GM12878 (cell line): ENCODE data around the gene PSG1. TPM values are rescaled to one million over a fixed set of nuclear protein-coding genes. Genes with fewer than 3 reads are reported as not detected.
A peak's percentile ranks its signal among the peaks of the same experiment; 100 is the strongest.
"Not testable (repeated sequence)": the region's sequence is repeated elsewhere in the genome, so short reads cannot be mapped to it uniquely, and the experiment has no call there.

Source experiments
- ATAC-seq: fragments of 200-7000 bp; cut with Tn5 transposase; 3 replicates; pipeline ENCODE4 v1.9.1; 2020; ENCODE audit warnings: mild to moderate bottlenecking, moderate library complexity
- BruUV-seq: library from RNA; stranded (reverse); fragments of 400-500 nt; replicated peaks from 2 replicates; lab custom pipeline; 2021; lab: Mats Ljungman, UMichigan
- CTCF ChIA-PET: fragments of 300-600 bp; sonication (Branson Sonifier 250); formaldehyde crosslinking; extraction: SDS; loops from one replicate; lab custom pipeline; 2021; ENCODE audit warnings: inconsistent platforms; lab: Yijun Ruan, JAX
- POLR2A ChIA-PET: fragments of 350-600 bp; formaldehyde crosslinking; extraction: SDS; loops from one replicate; lab custom pipeline; 2021; ENCODE audit warnings: inconsistent platforms; lab: Charles Lee
- RAD21 ChIA-PET: fragments of 300-600 bp; sonication (Branson Sonifier 250); formaldehyde crosslinking; loops from one replicate; lab custom pipeline; 2023; ENCODE audit warnings: antibody characterized with exemption; ENCODE audit not compliant: unreplicated experiment; lab: Charles Lee
- SMC1A ChIA-PET: fragments of 300-600 bp; sonication (Branson Sonifier 250); formaldehyde crosslinking; loops from one replicate; lab custom pipeline; 2023; ENCODE audit not compliant: unreplicated experiment, uncharacterized antibody; lab: Charles Lee
- DNase-seq: peaks from one replicate; pipeline ENCODE4 v3.0.0-alpha.2; 2011; ENCODE audit warnings: low read depth, low spot score
- FAIRE-seq: peaks from 3 replicates; lab custom pipeline; 2011; peaks lifted over from hg19 to GRCh38; lab: Jason Lieb, UNC
- H2AFZ ChIP-seq: 2 replicates; pipeline ENCODE4 v1.6.0; 2011; ENCODE audit warnings: low read depth, low read length, control low read depth; ENCODE audit not compliant: control insufficient read depth
- H3K27ac ChIP-seq: 2 replicates; pipeline ENCODE4 v1.5.1; 2011; ENCODE audit warnings: control low read depth; ENCODE audit not compliant: control insufficient read depth, insufficient read depth
- H3K27me3 ChIP-seq, 2 experiments: replicated peaks in 1 of 2; 2 replicates each; pipeline versions ENCODE4 v1.6.0 to v1.6.1; 2011; ENCODE audit warnings: low read length in 1 of 2; ENCODE audit not compliant: control insufficient read depth in 2 of 2, insufficient read depth in 2 of 2
- H3K36me3 ChIP-seq, 2 experiments: 2 replicates each; pipeline ENCODE4 v1.5.1; 2011; ENCODE audit warnings: low read length in 1 of 2; ENCODE audit not compliant: control insufficient read depth in 2 of 2, insufficient read depth in 2 of 2
- H3K4me1 ChIP-seq: 2 replicates; pipeline ENCODE4 v1.6.1; 2011; ENCODE audit warnings: mild to moderate bottlenecking, low read length, moderate library complexity, mixed read lengths; ENCODE audit not compliant: control insufficient read depth, insufficient read depth
- H3K4me2 ChIP-seq: 2 replicates; pipeline ENCODE4 v1.6.0; 2011; ENCODE audit warnings: control low read depth; ENCODE audit not compliant: control insufficient read depth, insufficient read depth
- H3K4me3 ChIP-seq: fragments of 200-600 bp; sonication (generic); 2 replicates; pipeline ENCODE4 v1.5.1; 2016
- H3K79me2 ChIP-seq: 2 replicates; pipeline ENCODE4 v1.6.0; 2011; ENCODE audit warnings: low read length; ENCODE audit not compliant: control insufficient read depth, insufficient read depth
- H3K9ac ChIP-seq: 2 replicates; pipeline ENCODE4 v1.8.0; 2011; ENCODE audit warnings: low read length, control low read depth, mixed read lengths; ENCODE audit not compliant: control insufficient read depth, insufficient read depth
- H3K9me3 ChIP-seq: replicated peaks from 3 replicates; pipeline ENCODE4 v1.5.1; 2011; ENCODE audit warnings: mild to moderate bottlenecking, low read length; ENCODE audit not compliant: control insufficient read depth, insufficient read depth
- H4K20me1 ChIP-seq: 2 replicates; pipeline ENCODE4 v1.6.0; 2011; ENCODE audit not compliant: control insufficient read depth, insufficient read depth
- CTCF ChIP-seq, 3 experiments: IDR thresholded peaks in 2 of 3; conservative IDR thresholded peaks in 1 of 3; 2 replicates each; pipeline ENCODE4 v1.5.1; 2011; ENCODE audit warnings: low read depth in 3 of 3, low read length in 3 of 3, mild to moderate bottlenecking in 3 of 3, control low read depth in 2 of 3, moderate library complexity in 2 of 3, inconsistent platforms in 1 of 3, mixed read lengths in 1 of 3; ENCODE audit not compliant: control insufficient read depth in 2 of 3, insufficient read depth in 1 of 3; ENCODE audit errors: extremely low read depth in 1 of 3
- RAD21 ChIP-seq: IDR thresholded peaks from 2 replicates; pipeline ENCODE4 v1.6.1; 2011; ENCODE audit warnings: mild to moderate bottlenecking, low read depth, low read length, moderate library complexity; ENCODE audit not compliant: insufficient read depth
- WGBS: methylation state at CpG from one replicate; pipeline ENCODE4 v1.1.6; 2016; ENCODE audit warnings: low lambda C conversion rate; ENCODE audit not compliant: insufficient replicate concordance, insufficient coverage; ENCODE audit errors: missing lambda C conversion rate; 5-methylcytosine and 5-hydroxymethylcytosine counted together
- in situ Hi-C: fragments of 300-500 bp; cut with MboI; formaldehyde crosslinking; loops from 9 replicates; pipeline ENCODE4 v1.14.3; 2018; ENCODE audit warnings: mixed read lengths
- intact Hi-C: fragments of 100-400 bp; cut with micrococcal nuclease; formaldehyde crosslinking; loops from one replicate; pipeline ENCODE4 v1.14.2; 2022; ENCODE audit not compliant: unreplicated experiment
- polyA plus RNA-seq, 11 experiments: library from polyadenylated mRNA; depleted of rRNA in 4 of 11; unstranded in 6 of 11; stranded (reverse) in 5 of 11; fragments of >200 nt; fragmentation: Nextera tagmentation in 4 of 11; fragmentation: Illumina TruSeq in 1 of 11; extraction: Ambion mirVana in 4 of 11; extraction: Trizol in 1 of 11; gene quantifications; 1 replicate in 1 of 11; 2 replicates in 10 of 11; pipeline versions ENCODE4 v1.2.1 to v1.2.3, GENCODE V29; 2011 to 2016; ENCODE audit warnings: inconsistent platforms in 2 of 11, missing spikeins in 2 of 11, low read depth in 1 of 11
- total RNA-seq, 4 experiments: library from RNA; depleted of rRNA in 3 of 4; stranded (reverse); fragments of >200 nt in 3 of 4; fragmentation: Illumina TruSeq in 1 of 4; extraction: Trizol in 1 of 4; gene quantifications; 2 replicates each; pipeline versions ENCODE4 v1.2.1 to v1.2.3, GENCODE V29; 2013 to 2021

The PSG1 gene
- total and polyA plus RNA-seq, 10 of the 15 experiments (the other 5 are each of a cell fraction or from before 2014, with no cell fraction given): not detected

DNA sequence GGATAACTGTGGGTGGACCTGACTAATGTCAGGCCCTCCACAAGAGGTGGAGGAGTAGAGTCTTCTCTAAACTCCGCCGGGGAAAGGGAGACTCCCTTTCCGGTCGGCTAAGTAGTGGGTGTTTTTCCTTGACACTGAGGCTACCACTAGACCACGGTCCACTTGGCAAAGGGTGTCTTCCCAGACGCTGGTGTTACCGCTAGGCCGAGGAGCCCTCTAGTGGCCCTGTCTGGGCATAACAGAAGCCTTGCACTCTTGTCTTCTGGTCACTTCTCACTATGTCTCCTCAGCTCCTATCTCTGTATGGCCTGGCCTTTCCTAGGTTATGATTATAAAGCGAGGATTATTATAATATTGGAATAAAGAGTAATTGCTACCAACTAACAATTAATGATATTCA lies 43.6 kb upstream of the PSG1 start:
- intact Hi-C loops, H3K4me1 ChIP-seq, BruUV-seq, H3K36me3 ChIP-seq, SMC1A ChIA-PET, H3K79me2 ChIP-seq, H3K27ac ChIP-seq, RAD21 ChIA-PET, POLR2A ChIA-PET, H2AFZ ChIP-seq, ATAC-seq, H3K4me2 ChIP-seq, H3K27me3 ChIP-seq, H3K9me3 ChIP-seq, FAIRE-seq, H3K4me3 ChIP-seq, DNase-seq, in situ Hi-C loops, H3K9ac ChIP-seq, H4K20me1 ChIP-seq: not testable (repeated sequence)
- WGBS: 18% methylated on average over 9 of the region's 9 CpGs
- CTCF ChIA-PET: interaction anchor here (0.8 to 1.4 kb wide), 3 partner anchors 9 to 608 kb away, joined by 3 to 5 read pairs (median 3); no protein-coding TSS in a partner anchor
- TF ChIP-seq CTCF (IDR thresholded peaks at IDR 0.05 in 2 of 3, conservative IDR thresholded peaks at IDR 0.05 in 1 of 3; ENCODE audit: control insufficient read depth in 2 of 3, extremely low read depth in 1 of 3, insufficient read depth in 1 of 3, low read depth in 3 of 3, low read length in 3 of 3) (peak; percentile 43 to 70 (median 58); a peak in 5 of 6 replicates), RAD21 (peak; percentile 5; the same call in 1 of the 2 replicates)

DNA sequence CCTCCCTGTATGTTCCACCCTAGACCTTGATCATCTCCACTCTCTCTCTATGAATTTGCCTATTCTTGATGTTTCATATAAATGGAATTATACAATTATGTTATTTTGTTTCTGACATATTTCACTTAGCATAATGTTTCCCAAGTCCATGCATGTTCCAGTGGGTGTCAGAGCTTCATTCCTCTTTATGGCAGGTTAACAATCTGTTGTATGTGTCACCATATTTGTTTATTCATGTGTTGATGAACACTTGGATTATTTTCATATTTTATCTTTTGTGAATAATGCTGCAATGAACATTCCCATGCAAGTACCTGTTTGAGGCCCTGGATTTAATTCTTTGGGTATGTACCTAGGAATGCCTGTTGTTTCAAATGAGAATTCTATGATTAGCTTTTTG lies 41.5 kb upstream of the PSG1 start:
- POLR2A ChIA-PET: not testable (repeated sequence)

More for the DNA sequence above, 41.5 kb upstream of the PSG1 start:
- H3K27me3 ChIP-seq, SMC1A ChIA-PET, H3K9me3 ChIP-seq, H3K4me3 ChIP-seq, H3K9ac ChIP-seq, H4K20me1 ChIP-seq, FAIRE-seq, in situ Hi-C loops, RAD21 ChIA-PET, H3K4me2 ChIP-seq, DNase-seq, H3K79me2 ChIP-seq, H3K36me3 ChIP-seq, H3K27ac ChIP-seq, BruUV-seq, CTCF ChIA-PET, H3K4me1 ChIP-seq, intact Hi-C loops, ATAC-seq, H2AFZ ChIP-seq: not testable (repeated sequence)
